WTC11 (cell line): Measurements from ENCODE around the gene MDK. TPM values are rescaled to one million over a fixed set of nuclear protein-coding genes. Genes with fewer than 3 reads are reported as not detected.
A peak's percentile ranks its signal among the peaks of the same experiment; 100 is the strongest.

Source experiments
- AFF4 ChIP-seq: sonication (generic); formaldehyde crosslinking; IDR thresholded peaks from 2 replicates; pipeline ENCODE4 v1.8.1; 2023; ENCODE audit warnings: mild to moderate bottlenecking, missing genetic modification reagents, borderline replicate concordance
- CREM ChIP-seq: sonication (generic); formaldehyde crosslinking; IDR thresholded peaks from 2 replicates; pipeline ENCODE4 v1.8.1; 2022; ENCODE audit warnings: mild to moderate bottlenecking, missing genetic modification reagents, moderate library complexity
- E2F4 ChIP-seq: sonication (generic); formaldehyde crosslinking; IDR thresholded peaks from 2 replicates; pipeline ENCODE4 v1.8.1; 2022; ENCODE audit warnings: low read depth, mild to moderate bottlenecking, moderate library complexity, missing genetic modification reagents, borderline replicate concordance
- ERG ChIP-seq: fragments of 250-450 bp; sonication (Bioruptor Pico); IDR thresholded peaks from 2 replicates; pipeline ENCODE4 v1.8.0; 2021; ENCODE audit warnings: mild to moderate bottlenecking
- FOXK1 ChIP-seq: sonication (generic); formaldehyde crosslinking; IDR thresholded peaks from 2 replicates; pipeline ENCODE4 v1.8.0; 2022; ENCODE audit warnings: mild to moderate bottlenecking, moderate library complexity, missing genetic modification reagents
- GRHL2 ChIP-seq: fragments of 250-450 bp; sonication (Bioruptor Pico); IDR thresholded peaks from 2 replicates; pipeline ENCODE4 v1.8.0; 2022; ENCODE audit warnings: mild to moderate bottlenecking, moderate library complexity; ENCODE audit not compliant: insufficient replicate concordance, severe bottlenecking
- MXD4 ChIP-seq: fragments of 250-450 bp; sonication (Bioruptor Pico); IDR thresholded peaks from 2 replicates; pipeline ENCODE4 v1.8.0; 2021; ENCODE audit warnings: mild to moderate bottlenecking, moderate library complexity, borderline replicate concordance
- NFATC4 ChIP-seq: fragments of 250-450 bp; sonication (Bioruptor Pico); IDR thresholded peaks from 2 replicates; pipeline ENCODE4 v1.9.0; 2021; ENCODE audit warnings: mild to moderate bottlenecking
- NFE2L1 ChIP-seq: sonication (generic); formaldehyde crosslinking; IDR thresholded peaks from 2 replicates; pipeline ENCODE4 v1.8.1; 2023; ENCODE audit warnings: missing genetic modification reagents
- NR2C2 ChIP-seq: sonication (generic); formaldehyde crosslinking; IDR thresholded peaks from 2 replicates; pipeline ENCODE4 v1.8.0; 2022; ENCODE audit warnings: mild to moderate bottlenecking, missing genetic modification reagents
- TCF7 ChIP-seq: sonication (generic); formaldehyde crosslinking; IDR thresholded peaks from 2 replicates; pipeline ENCODE4 v1.8.0; 2022; ENCODE audit warnings: mild to moderate bottlenecking, low read depth, missing genetic modification reagents, moderate library complexity
- TP53 ChIP-seq: sonication (generic); formaldehyde crosslinking; IDR thresholded peaks from 2 replicates; pipeline ENCODE4 v1.8.1; 2023; ENCODE audit warnings: mild to moderate bottlenecking, missing genetic modification reagents
- ZBTB43 ChIP-seq: sonication (generic); formaldehyde crosslinking; IDR thresholded peaks from 2 replicates; pipeline ENCODE4 v1.8.1; 2023; ENCODE audit warnings: mild to moderate bottlenecking, missing genetic modification reagents
- ZNF219 ChIP-seq: sonication (generic); formaldehyde crosslinking; IDR thresholded peaks from 2 replicates; pipeline ENCODE4 v1.8.0; 2023; ENCODE audit warnings: missing genetic modification reagents, mild to moderate bottlenecking, borderline replicate concordance
- ZNF263 ChIP-seq: sonication (generic); formaldehyde crosslinking; IDR thresholded peaks from 2 replicates; pipeline ENCODE4 v1.8.1; 2022; ENCODE audit warnings: low read depth, mild to moderate bottlenecking, moderate library complexity, missing genetic modification reagents
- ZNF425 ChIP-seq: fragments of 250-450 bp; sonication (Bioruptor Pico); conservative IDR thresholded peaks from 2 replicates; pipeline ENCODE4 v1.9.0; 2021; ENCODE audit warnings: mild to moderate bottlenecking
- ZNF512 ChIP-seq: sonication (generic); formaldehyde crosslinking; IDR thresholded peaks from 2 replicates; pipeline ENCODE4 v1.8.1; 2022; ENCODE audit warnings: missing genetic modification reagents, borderline replicate concordance
- total RNA-seq: library from RNA; stranded (reverse); gene quantifications from 3 replicates; pipeline ENCODE4 v1.2.3, GENCODE V29; 2021
- TF ChIP-seq, protein P1 (sequence below): fragments of 200-600 bp; IDR thresholded peaks from 2 replicates; pipeline ENCODE4 v1.8.0; 2022; ENCODE audit warnings: antibody characterized with exemption
- TF ChIP-seq, protein P2 (sequence below): sonication (generic); formaldehyde crosslinking; IDR thresholded peaks from 2 replicates; pipeline ENCODE4 v1.8.0; 2023; ENCODE audit warnings: missing genetic modification reagents
- TF ChIP-seq, protein P3 (sequence below): sonication (generic); formaldehyde crosslinking; IDR thresholded peaks from 2 replicates; pipeline ENCODE4 v1.8.0; 2022; ENCODE audit warnings: mild to moderate bottlenecking, missing genetic modification reagents

MDK gene
- total RNA-seq, 1 experiment from 2014 or later: 560 TPM

DNA sequence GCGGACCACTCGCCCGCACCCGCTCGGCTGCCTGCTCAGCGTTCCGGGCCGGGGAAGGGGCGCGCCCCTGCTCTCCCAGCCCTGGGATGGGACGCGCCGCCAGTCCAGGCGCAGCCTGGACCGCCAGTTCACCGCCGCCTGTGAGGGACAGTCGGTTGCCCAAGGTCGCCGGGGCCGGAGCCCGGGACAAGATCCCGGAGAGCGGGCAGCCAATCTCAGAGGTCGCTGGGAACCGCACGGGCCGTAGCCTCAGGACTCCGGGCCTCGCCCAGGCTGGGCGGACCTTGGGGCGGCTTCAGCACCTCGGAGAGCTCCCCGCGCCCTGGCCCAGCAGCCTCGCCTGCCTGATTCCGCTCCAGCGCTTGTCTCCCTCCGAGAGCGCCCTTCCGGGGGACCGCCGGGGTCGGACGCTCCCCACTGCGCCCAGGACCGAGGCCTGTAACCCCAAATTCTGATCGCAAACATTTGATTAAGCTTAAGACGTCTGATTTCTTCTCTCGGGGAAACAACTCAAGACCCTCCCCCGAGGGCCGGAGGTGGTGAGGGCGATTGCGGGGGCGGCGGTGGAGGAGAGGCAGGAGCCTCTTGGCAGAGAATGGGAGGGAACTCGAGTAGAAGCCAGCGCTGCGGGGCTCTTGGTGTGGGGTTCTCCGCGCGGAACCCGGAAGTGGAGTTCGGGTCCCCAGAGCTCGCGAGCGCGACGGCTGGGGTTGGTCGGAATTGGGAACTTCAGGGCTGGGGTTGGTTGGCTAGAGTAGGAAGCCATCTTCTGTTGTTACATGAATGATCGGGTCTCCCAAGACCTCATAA lies 11.2 kb downstream of the MDK start (continued):
- TF ChIP-seq AFF4: peak; percentile 69; the same call in 1 of the 2 replicates
- no peak for TF ChIP-seq ERG (CRISPR knock-in tag)
- peak; percentile 69 for TF ChIP-seq NR2C2 (CRISPR knock-in tag)
- no peak; the same call in 1 of the 2 replicates for TF ChIP-seq ZNF263 (CRISPR knock-in tag)
- TF ChIP-seq NFE2L1 (CRISPR knock-in tag): peak; percentile 95
- TF ChIP-seq ZNF219: peak; percentile 96; the same call in 1 of the 2 replicates
- TF ChIP-seq TCF7 (CRISPR knock-in tag): peak; percentile 97
- TF ChIP-seq NFATC4: no peak
- TF ChIP-seq TP53: peak; percentile 92
- no peak for TF ChIP-seq GRHL2 (CRISPR knock-in tag)
- peak; percentile 98 for TF ChIP-seq ZBTB43
- TF ChIP-seq CREM (CRISPR knock-in tag): peak; percentile 81; the same call in 1 of the 2 replicates
- TF ChIP-seq MXD4 (CRISPR knock-in tag): no peak
- TF ChIP-seq FOXK1 (CRISPR knock-in tag): peak; percentile 93
- TF ChIP-seq, protein P1, sequence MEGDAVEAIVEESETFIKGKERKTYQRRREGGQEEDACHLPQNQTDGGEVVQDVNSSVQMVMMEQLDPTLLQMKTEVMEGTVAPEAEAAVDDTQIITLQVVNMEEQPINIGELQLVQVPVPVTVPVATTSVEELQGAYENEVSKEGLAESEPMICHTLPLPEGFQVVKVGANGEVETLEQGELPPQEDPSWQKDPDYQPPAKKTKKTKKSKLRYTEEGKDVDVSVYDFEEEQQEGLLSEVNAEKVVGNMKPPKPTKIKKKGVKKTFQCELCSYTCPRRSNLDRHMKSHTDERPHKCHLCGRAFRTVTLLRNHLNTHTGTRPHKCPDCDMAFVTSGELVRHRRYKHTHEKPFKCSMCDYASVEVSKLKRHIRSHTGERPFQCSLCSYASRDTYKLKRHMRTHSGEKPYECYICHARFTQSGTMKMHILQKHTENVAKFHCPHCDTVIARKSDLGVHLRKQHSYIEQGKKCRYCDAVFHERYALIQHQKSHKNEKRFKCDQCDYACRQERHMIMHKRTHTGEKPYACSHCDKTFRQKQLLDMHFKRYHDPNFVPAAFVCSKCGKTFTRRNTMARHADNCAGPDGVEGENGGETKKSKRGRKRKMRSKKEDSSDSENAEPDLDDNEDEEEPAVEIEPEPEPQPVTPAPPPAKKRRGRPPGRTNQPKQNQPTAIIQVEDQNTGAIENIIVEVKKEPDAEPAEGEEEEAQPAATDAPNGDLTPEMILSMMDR: no peak
- TF ChIP-seq ZNF512: 0 out of 2 replicates have a peak, but pooled peaks have one; percentile 84
- TF ChIP-seq ZNF425: no peak
- TF ChIP-seq, protein P2, sequence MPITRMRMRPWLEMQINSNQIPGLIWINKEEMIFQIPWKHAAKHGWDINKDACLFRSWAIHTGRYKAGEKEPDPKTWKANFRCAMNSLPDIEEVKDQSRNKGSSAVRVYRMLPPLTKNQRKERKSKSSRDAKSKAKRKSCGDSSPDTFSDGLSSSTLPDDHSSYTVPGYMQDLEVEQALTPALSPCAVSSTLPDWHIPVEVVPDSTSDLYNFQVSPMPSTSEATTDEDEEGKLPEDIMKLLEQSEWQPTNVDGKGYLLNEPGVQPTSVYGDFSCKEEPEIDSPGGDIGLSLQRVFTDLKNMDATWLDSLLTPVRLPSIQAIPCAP (CRISPR knock-in tag): peak; percentile 93
- TF ChIP-seq, protein P3, sequence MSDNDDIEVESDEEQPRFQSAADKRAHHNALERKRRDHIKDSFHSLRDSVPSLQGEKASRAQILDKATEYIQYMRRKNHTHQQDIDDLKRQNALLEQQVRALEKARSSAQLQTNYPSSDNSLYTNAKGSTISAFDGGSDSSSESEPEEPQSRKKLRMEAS (CRISPR knock-in tag): peak; percentile 88
- peak; percentile 92 for TF ChIP-seq E2F4 (CRISPR knock-in tag)
